ENCODE results near the gene CACNA1C. TPM values are rescaled to one million over a fixed set of nuclear protein-coding genes. Genes with fewer than 3 reads are reported as not detected.
A peak's percentile ranks its signal among the peaks of the same experiment; 100 is the strongest.

CACNA1C gene
- total RNA-seq, 2 donors from 2014 or later, result 0.05 to 0.31 TPM

DNA sequence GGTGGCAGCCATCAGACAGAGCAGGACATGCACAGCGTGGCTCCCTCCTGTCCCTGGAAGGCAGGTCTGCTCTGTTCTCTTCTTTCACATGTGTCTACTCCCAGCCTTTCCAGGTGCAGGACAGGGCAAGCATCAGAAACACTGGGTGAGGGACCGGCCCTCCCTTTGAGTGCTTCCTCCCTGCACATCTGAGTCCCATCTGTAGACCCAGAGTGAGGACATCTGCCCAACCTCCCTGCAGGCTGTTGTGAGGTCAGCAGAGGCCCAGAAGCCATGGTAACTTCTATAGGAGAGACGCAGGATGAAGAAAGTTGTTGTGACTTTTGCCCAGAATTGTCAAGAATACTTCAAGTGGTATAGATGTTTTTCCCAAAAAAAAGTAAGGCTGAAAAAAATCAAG is 282.7 kb downstream of the CACNA1C start:
- ATAC-seq (no peak), DNase-seq (ENCODE audit: low spot score in 2 of 2) (no peak)
- no peaks in the 10 kb centered on the region for H3K36me3 Mint-ChIP-seq
- no peak overlapping the region for H3K27ac Mint-ChIP-seq
- no peaks in the 10 kb centered on the region for H3K9me3 Mint-ChIP-seq

DNA sequence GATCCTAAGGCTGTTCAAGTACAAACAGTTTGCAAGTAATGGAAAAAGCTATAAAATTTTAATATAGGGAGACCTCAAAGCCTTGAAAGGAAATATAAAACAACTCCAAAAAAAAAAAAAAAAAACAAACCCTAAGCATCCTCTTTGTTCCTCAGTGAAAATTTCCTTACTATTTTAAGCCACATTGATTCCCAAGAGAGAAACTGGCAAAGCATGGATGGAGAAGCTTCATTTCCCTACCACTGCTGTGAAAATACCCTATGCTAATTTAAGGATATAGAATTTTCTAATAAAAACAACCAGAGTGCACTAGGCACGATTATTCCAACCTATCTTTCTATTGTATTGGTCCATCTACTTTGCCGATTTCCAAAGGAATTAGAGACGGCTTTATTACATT is 283.1 kb downstream of the CACNA1C start:
- Mint-ChIP-seq H3K36me3 (no peaks in the 10 kb centered on the region), H3K27ac (no peak overlapping the region), H3K9me3 (no peaks in the 10 kb centered on the region)
- no peak for ATAC-seq
- DNase-seq (ENCODE audit: low spot score in 2 of 2), result no peak

DNA sequence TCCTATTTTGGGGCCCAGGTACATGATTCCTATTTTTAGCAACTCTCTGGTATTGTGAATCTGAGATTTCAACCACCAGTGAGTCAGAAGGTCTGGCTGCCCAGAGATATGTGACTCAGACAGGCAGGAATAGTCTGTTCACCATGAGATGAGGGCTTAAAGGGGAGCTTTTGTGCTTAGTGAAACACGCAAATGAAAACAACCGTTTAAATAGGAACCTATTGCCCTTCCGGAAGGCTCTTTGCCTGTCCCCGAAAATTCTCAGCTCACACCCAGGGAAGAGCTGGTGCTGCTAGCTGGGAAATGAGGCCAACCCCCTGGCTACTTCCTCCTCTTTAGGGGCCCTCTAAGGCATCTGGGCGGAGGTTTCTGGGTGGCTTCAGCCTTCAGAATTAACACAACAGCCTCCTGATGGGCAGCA is 283.6 kb downstream of the CACNA1C start:
- Mint-ChIP-seq H3K36me3 (no peaks in the 10 kb centered on the region), H3K27ac (no peak overlapping the region), H3K9me3 (no peaks in the 10 kb centered on the region)
- peak; percentile 83 to 94 for ATAC-seq
- no peak for DNase-seq (ENCODE audit: low spot score in 2 of 2)

DNA sequence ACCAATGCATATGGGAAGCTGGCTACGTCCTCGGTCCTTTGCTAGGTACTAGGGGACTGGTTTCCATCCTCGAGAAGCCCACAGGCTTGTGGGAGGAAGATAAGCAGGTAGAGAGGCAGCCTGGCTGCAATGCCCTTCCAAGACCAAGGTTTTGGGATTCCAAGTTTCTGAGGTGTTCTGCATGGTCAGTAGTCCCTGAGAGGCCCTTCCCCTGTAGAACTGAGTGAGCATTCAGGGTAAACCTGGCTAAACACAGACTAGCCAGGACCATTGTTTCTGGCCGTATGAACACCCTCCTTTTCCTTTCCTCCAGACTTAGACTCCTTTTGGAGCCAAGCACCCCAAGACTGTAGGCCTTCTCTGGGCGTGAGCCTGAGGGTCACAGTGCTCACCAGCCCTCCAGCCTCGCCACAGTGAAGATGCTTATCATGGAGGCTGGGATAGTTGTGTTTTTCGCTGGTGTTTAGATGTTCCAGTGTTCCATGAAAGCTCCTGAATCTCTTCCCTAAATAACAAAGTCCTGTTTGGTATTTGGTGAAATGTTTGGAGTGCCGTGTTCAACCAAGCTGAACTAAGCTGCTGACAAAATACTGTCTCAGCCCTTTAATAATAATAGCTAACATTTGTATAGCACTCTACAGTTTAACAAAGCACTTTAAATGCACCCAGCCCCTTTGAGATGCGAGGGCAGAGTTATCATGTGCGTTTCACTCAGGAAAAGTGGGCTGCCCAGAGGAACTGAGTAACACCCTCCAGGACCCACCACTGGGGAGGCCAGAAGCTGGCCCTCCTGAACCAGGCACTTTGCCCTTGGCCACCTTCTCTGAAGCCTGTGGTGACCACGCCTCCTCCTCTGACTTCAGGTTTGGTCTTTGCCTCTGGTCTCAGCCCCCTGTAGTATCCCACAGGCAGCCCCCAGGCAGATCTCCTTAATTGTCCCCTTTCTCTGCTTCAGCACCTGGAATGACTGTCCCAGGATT is 284.5 kb downstream of the CACNA1C start:
- peak overlapping the region in 1 of 2 donors; percentile 19 for H3K27ac Mint-ChIP-seq
- DNase-seq (ENCODE audit: low spot score in 2 of 2) (no peak), ATAC-seq (no peak)
- no peaks in the 10 kb centered on the region for H3K9me3 Mint-ChIP-seq
- no peaks in the 10 kb centered on the region for H3K36me3 Mint-ChIP-seq

DNA sequence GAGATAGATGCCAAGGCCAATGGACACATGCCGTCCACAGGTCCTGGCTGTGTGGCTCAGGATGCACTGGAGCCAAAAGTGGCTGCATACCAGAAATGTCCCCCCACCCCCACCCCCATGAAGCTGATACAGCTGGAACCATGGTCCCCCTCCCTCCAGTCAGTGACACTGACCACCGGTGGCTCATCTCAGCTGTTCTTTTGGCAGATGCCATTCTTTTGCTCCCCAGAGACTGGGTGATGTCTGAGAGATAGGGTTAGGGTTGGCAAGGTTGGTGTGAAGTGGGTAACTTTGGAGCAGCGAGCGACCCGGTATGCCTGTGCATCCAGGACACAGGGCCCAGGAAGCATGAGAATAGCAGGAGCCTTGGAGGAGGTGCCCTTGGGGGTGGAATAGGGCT is 285.6 kb downstream of the CACNA1C start:
- ATAC-seq, result no peak
- Mint-ChIP-seq H3K27ac (no peak overlapping the region), H3K36me3 (no peaks in the 10 kb centered on the region), H3K9me3 (no peaks in the 10 kb centered on the region)
- no peak for DNase-seq (ENCODE audit: low spot score in 2 of 2)

DNA sequence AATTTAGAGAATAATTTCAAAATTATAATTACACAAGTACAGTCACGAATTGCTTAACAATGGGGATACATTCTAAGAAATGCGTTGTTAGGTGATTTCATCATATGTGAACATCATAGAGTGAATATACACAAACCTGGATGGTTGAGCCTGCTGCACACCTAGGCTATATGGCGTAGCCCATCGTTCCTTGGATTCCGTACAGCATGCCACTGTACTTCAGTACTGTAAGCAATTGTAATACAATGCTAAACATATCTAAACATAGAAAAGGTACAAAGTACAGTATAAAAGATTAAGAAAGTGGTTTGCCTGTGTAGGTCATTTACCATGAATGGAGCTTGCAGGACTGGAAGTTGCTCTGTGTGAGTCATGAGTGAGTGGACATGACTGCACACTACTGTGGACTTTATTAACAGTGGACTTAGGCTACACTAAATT is 286.2 kb downstream of the CACNA1C start:
- no peak for DNase-seq (ENCODE audit: low spot score in 2 of 2)
- Mint-ChIP-seq H3K36me3 (no peaks in the 10 kb centered on the region), H3K27ac (no peak overlapping the region), H3K9me3 (no peaks in the 10 kb centered on the region)
- ATAC-seq, result no peak

DNA sequence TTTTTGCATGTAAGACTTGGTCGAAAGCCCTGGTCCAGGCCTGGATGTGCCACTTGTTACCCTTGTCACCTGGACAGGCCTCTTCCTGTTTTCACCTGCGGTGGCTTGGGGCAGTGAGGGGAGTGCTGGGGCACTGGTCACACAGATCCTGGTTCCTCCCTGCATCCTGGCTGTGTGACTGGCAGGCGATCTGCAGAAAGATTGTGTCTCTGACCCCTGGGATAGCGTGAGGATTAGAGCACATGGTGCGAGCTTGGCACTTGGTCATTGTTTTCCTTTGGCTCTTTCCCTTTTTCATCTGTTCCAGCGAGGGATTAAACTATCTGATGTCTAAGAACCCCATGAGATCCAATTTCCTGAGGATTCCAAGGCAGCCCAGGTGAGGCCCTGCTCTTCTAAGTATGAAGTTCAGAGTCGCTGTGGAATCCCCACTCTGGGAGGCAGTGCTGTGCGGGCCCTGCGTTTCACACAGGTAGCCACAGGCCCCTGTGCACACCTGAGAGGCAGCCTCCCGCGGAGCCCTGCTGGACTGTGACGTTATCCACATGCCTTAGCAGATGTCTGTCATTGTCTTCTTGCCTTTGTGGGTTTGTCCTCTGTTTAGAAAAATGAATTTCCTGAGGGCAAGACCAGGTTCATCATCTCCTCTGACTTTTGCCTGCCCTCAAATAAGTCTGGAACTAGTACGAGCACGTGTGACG is 288.4 kb downstream of the CACNA1C start:
- ATAC-seq, result no peak
- Mint-ChIP-seq H3K36me3 (no peaks in the 10 kb centered on the region), H3K9me3 (no peaks in the 10 kb centered on the region)

DNA sequence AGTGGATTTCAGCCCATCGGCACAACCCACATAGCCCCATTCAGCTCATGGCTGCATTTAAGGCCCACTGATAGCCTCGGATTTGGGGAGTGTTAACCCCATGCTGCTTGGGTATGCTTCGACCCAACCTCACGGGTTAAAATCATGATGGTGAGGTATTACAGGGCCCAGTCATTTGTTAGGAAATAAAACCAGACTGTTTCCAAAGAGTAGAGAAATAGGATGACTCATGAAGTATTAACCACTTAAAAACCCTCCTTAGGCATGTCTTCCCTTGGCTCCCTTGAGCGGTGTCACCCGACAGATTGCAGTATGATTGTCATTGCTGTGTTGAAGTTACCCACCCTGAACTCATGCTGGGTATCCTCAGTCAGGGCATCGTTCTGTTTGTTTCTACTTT is 289.1 kb downstream of the CACNA1C start:
- Mint-ChIP-seq H3K27ac (no peak overlapping the region), H3K36me3 (no peaks in the 10 kb centered on the region), H3K9me3 (no peaks in the 10 kb centered on the region)
- ATAC-seq (peak in 1 of 2 donors; percentile 63), DNase-seq (ENCODE audit: low spot score in 2 of 2) (no peak)

More for the DNA sequence above, 288.4 kb downstream of the CACNA1C start:
- H3K27ac Mint-ChIP-seq, result no peak overlapping the region
- DNase-seq (ENCODE audit: low spot score in 2 of 2), result no peak

DNA sequence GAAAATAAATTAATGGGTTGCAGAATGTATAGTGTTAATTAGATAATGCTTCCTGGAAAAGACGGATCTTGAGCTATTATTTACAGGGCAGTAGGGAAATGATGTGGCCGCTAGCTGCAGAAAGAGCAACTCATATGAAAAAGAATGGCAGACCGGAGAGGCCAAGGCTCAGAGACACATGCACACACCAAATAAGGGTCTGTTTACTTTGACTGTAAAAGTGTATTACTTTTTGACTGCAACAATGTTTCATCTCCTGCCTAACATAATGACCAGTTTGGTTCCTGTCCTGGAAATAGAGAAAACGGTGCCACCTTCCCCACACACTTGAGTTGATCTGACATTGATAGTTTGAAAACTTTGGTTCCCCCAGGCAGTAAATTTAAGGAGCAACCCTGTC is 290.9 kb downstream of the CACNA1C start:
- ATAC-seq (no peak), DNase-seq (ENCODE audit: low spot score in 2 of 2) (no peak)
- H3K36me3 Mint-ChIP-seq, result no peaks in the 10 kb centered on the region
- no peak overlapping the region for H3K27ac Mint-ChIP-seq
- no peaks in the 10 kb centered on the region for H3K9me3 Mint-ChIP-seq

DNA sequence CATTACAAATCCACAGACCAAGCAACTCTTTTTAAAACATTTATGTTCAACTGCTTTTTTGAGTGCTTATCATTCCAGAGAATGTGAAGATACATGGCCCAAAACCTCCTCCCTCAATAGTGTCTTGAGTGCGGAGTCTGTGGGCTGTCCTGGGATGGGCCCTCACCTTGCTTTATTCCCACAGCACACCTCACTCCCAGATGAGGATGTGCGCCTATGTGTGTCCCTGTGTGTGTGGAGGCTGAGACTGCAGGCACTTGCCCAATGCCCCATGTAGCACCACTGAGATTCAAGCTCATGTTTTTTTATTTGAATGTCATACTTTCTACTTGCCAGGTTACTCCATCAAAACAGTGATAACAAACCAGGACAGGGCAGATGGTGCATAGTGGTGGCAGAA is 291.7 kb downstream of the CACNA1C start:
- no peak for DNase-seq (ENCODE audit: low spot score in 2 of 2)
- Mint-ChIP-seq H3K27ac (no peak overlapping the region), H3K36me3 (no peaks in the 10 kb centered on the region), H3K9me3 (no peaks in the 10 kb centered on the region)
- no peak for ATAC-seq

DNA sequence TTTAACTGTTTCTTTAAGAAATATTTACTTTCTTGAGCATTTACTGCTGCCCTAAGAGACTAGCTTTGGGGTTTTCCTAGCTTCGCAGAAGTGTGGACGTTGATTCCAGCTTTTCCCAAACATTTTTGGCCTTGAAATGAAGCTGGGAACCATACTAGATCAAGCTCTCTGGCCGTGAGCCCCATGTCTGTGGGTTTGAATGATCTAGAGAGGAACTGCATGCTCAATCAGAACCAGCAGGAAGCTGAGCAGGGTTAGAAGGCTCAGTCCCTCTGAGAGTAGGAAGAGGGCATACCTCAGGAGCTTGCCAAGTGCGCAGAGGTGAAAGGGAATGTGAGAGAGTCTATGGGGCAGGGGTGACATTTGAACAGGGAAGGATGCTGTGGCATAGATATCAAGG is 292.1 kb downstream of the CACNA1C start:
- DNase-seq (ENCODE audit: low spot score in 2 of 2), result no peak
- no peak for ATAC-seq
- Mint-ChIP-seq H3K36me3 (no peaks in the 10 kb centered on the region), H3K27ac (no peak overlapping the region), H3K9me3 (no peaks in the 10 kb centered on the region)

DNA sequence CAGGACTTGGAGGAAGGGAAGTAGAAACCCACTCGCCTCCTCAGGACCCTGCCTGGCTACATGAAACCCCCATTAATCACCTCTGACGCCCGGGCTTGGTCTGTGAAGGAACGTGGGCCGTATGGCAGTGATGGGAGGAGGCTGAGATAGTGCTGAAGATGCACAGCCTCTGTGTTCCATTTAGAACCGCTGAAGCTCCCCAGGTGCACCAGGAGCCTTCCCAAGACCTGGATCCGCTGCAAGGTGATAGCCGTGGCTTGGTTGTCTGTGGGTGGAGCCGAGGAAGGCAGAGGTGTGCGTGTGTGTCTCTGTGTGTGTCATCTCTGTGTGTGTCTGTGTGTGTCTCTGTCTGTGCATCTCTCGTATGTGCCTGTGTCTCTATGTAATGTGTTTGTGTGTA is 293.1 kb downstream of the CACNA1C start:
- H3K27ac Mint-ChIP-seq, result no peak overlapping the region
- H3K9me3 Mint-ChIP-seq, result no peaks in the 10 kb centered on the region
- DNase-seq (ENCODE audit: low spot score in 2 of 2) (no peak), ATAC-seq (no peak)
- no peaks in the 10 kb centered on the region for H3K36me3 Mint-ChIP-seq

DNA sequence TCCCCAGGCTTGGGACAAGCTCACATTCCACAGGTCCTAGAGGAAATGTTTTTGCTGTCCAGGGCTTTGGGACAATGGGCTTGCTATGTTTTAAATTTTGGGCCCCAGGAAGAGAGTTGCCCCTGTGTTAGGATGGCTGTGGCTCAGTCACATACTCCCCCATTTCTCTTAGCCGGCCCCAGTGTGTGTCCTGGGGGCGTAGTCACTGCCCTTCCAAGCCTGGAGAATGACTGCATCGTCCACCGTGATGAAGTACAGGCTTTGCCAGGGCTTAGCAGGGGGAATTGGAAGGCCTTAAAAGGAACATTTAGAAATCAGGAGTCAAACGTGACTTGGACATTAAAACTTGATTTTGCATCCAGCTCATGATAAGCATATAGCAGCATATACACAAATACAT is 293.6 kb downstream of the CACNA1C start:
- Mint-ChIP-seq H3K36me3 (no peaks in the 10 kb centered on the region), H3K27ac (no peak overlapping the region), H3K9me3 (no peaks in the 10 kb centered on the region)
- DNase-seq (ENCODE audit: low spot score in 2 of 2) (no peak), ATAC-seq (no peak)

DNA sequence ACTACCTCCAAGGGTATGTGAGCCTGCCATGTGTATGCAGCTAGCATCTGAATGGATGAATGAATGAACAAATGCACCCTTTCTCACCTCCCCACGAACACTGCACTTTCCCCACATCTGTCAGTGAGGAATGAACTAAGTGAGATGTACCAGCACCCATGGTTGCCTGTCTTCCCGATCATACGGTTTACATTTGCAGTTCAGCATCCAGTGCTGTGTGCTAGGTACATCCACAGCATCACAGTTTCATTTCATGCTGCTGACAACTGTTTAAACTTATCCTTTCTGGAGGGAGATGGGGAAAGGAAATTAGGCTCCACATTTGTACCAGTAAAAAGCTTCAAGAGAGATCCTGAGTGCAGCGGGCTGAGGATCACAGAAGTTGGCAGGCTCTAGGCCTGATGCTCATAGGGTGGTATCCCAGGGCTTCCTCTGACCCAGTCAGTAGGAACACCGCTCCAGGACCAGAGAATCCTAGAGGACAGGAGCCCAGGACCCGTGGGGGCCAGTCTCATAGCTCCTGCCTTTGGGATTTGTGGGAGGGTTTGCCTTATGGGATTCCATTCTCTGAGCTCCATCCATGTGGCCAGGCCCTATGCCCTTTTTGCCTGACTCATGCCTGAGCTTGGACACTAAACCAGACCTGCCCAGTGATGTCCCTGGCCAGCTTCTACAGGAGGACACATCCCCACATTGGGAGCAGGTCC is 294.5 kb downstream of the CACNA1C start:
- no peak overlapping the region for H3K27ac Mint-ChIP-seq
- ATAC-seq, result no peak
- H3K36me3 Mint-ChIP-seq, result no peaks in the 10 kb centered on the region
- no peak for DNase-seq (ENCODE audit: low spot score in 2 of 2)
- H3K9me3 Mint-ChIP-seq, result no peaks in the 10 kb centered on the region

DNA sequence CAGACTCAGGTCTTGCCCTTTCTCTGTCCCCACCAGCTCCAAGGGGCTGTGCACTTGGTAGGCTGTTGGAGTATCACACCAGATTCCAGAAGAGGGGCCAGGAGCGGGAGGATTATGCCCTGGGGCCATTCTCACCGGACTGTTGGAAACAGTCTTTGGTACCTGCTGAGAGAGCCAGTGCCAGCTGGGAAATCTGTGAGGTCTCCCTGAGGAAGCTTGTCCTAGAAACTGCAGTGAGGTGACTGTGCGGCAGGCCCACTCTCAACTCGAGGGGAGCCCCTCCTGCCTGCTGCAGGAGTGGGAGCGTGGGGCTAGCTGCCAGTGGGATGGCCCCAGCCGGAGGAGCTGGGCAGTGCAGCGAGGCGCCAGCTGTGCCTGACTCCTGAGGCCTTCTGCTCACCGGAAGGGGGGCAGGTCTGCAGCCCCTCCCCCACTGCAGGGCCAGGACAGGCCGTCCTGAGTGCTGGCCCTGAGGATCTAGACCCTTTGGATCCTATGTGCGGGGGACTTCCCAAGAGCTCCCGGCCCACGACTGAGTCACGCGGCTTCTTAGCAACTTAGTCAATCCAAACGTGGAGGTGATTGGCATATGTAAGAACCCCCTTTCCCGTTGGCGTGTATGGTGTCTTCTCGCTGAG is 295.2 kb downstream of the CACNA1C start:
- ATAC-seq, result no peak
- H3K27ac Mint-ChIP-seq, result no peak overlapping the region
- no peak for DNase-seq (ENCODE audit: low spot score in 2 of 2)
- no peaks in the 10 kb centered on the region for H3K36me3 Mint-ChIP-seq
- no peaks in the 10 kb centered on the region for H3K9me3 Mint-ChIP-seq

DNA sequence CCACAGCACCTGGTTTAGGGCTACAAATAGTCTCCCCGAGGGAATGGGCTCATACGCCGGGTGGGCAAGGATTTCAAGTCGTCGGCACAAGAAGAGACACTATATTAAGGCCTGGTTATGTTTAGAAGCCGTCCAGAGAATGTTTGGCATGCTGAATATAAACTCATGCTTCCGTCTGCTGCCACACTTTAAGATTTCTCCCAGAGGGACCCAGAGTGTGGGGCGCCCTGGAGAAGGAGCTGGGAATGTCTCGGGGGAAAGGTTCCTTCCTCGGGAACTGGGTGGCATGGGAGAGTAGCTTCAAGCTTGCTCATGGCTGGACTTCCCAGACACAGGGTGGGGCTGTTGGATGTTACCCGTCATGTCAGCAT is 295.7 kb downstream of the CACNA1C start:
- DNase-seq (ENCODE audit: low spot score in 2 of 2), result no peak
- ATAC-seq, result no peak
- Mint-ChIP-seq H3K9me3 (no peaks in the 10 kb centered on the region), H3K27ac (no peak overlapping the region), H3K36me3 (no peaks in the 10 kb centered on the region)

DNA sequence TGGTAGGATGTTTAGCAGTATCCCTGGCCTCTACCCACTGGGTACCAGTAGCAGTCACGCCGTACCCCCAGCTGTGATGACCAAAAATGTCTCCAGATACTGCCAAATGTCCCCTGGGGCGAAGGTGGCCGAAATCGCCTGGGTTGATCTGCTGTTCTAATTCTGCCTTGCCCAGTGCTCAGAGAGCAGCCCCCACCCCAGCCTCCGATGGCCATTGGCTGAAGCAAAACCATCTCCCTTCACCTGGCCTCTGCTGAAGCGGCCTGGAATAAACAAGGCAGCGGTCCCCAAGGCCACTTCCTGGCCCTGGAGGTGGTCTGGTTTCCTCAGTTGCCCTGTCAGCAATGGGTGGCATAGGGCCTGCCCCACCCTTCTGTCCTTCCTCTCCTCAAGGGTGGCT is 298.4 kb downstream of the CACNA1C start:
- no peaks in the 10 kb centered on the region for H3K9me3 Mint-ChIP-seq
- no peaks in the 10 kb centered on the region for H3K36me3 Mint-ChIP-seq
- no peak overlapping the region for H3K27ac Mint-ChIP-seq
- DNase-seq (ENCODE audit: low spot score in 2 of 2), result no peak
- no peak for ATAC-seq

All from activated naive CD4-positive, alpha-beta T cell treated with anti-CD3 and anti-CD28 coated beads, Interleukin-2, amount 50 U/mL, for 72 hours (primary cell).